HFFc6 (cell line): Measurements from ENCODE around the gene CDH2. TPM values are rescaled to one million over a fixed set of nuclear protein-coding genes. Genes with fewer than 3 reads are reported as not detected.
A peak's percentile ranks its signal among the peaks of the same experiment; 100 is the strongest.

Experiments used
- DNase-seq: peaks from one replicate; pipeline ENCODE4 v3.0.0-alpha.2; 2018
- H3K27ac Mint-ChIP-seq: 2 replicates; pipeline ENCODE4 v1.8.0; 2020; ENCODE audit warnings: mild to moderate bottlenecking, mixed read lengths
- H3K27me3 Mint-ChIP-seq: 2 replicates; pipeline ENCODE4 v1.8.0; 2021; ENCODE audit warnings: mild to moderate bottlenecking, moderate library complexity, mixed read lengths; ENCODE audit not compliant: insufficient read depth
- H3K36me3 Mint-ChIP-seq: 2 replicates; pipeline ENCODE4 v1.8.0; 2021; ENCODE audit warnings: low read depth, mixed read lengths
- H3K4me1 Mint-ChIP-seq: 2 replicates; pipeline ENCODE4 v1.8.0; 2020; ENCODE audit warnings: low read depth, mixed read lengths
- H3K4me3 Mint-ChIP-seq: 2 replicates; pipeline ENCODE4 v1.8.0; 2020; ENCODE audit warnings: mild to moderate bottlenecking, moderate library complexity, mixed read lengths
- H3K9me3 Mint-ChIP-seq: 2 replicates; pipeline ENCODE4 v1.8.0; 2020; ENCODE audit warnings: mild to moderate bottlenecking, mixed read lengths
- total RNA-seq, 6 experiments: library from RNA; stranded (reverse); fragmentation: NEBNext Ultra II Directional; extraction: Animal tissue kit (Norgen Biotek cat#: 25700); gene quantifications; 2 replicates in 1 of 6; 3 replicates in 5 of 6; pipeline ENCODE4 v1.2.3, GENCODE V29; 2021
- TF ChIP-seq, protein P1 (sequence below): fragments of 200-600 bp; sonication (generic); IDR thresholded peaks from 2 replicates; pipeline ENCODE4 v1.5.0; 2021; ENCODE audit warnings: antibody characterized with exemption, mild to moderate bottlenecking

Gene CDH2
- total RNA-seq, 6 experiments from 2014 or later = 194 to 317 (median 206) TPM

DNA sequence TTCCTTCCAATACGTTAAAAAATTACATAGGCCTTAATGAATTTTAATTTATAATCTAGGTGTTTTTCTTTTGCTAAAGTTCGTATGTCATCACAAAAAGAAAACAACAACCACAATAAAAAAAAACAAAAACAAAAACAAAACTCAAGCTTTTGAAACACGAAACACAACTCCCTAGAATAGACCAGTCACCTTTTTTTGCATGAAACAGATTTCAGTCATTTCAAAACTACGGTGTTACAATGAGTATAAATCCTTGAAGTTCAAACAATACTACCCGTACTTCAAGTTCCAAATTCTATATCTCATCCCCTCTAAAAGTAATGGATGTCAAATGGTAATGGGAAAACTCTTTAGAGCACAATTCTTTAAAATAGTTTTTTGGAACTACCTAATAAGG lies 142.4 kb downstream of the CDH2 start:
- Mint-ChIP-seq H3K4me1 (peaks cover 80% of the 10 kb centered on the region), H3K27ac (no peak overlapping the region)

DNA sequence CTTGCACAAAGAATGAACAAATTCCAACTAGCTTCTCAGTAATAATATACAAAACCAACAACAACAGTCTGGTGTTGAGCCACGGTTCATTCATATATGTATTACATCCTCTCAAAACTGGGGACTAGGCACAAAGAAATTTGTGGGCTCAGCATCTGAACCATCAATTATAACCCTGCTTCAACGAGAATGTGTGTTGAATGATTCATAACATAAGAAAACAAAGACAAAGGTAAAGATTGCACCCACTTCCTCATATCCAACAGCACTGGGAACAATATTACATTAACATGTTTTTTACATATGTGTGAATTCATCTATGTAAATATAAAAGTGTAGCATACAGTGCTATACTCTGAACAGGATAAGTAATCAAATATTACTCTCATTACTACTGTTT lies 144.8 kb downstream of the CDH2 start:
- Mint-ChIP-seq H3K4me1 (peaks cover 61% of the 10 kb centered on the region), H3K9me3 (no peaks in the 10 kb centered on the region), H3K36me3 (peaks cover 7% of the 10 kb centered on the region), H3K27ac (peak overlapping the region; percentile 62), H3K27me3 (peaks cover 15% of the 10 kb centered on the region), H3K4me3 (no peak overlapping the region; the same call in 1 of the 2 replicates)
- TF ChIP-seq, protein P1, sequence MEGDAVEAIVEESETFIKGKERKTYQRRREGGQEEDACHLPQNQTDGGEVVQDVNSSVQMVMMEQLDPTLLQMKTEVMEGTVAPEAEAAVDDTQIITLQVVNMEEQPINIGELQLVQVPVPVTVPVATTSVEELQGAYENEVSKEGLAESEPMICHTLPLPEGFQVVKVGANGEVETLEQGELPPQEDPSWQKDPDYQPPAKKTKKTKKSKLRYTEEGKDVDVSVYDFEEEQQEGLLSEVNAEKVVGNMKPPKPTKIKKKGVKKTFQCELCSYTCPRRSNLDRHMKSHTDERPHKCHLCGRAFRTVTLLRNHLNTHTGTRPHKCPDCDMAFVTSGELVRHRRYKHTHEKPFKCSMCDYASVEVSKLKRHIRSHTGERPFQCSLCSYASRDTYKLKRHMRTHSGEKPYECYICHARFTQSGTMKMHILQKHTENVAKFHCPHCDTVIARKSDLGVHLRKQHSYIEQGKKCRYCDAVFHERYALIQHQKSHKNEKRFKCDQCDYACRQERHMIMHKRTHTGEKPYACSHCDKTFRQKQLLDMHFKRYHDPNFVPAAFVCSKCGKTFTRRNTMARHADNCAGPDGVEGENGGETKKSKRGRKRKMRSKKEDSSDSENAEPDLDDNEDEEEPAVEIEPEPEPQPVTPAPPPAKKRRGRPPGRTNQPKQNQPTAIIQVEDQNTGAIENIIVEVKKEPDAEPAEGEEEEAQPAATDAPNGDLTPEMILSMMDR = no peak
- DNase-seq = no peak

More for the DNA sequence above, 142.4 kb downstream of the CDH2 start:
- TF ChIP-seq, protein P1 = no peak
- peaks cover 24% of the 10 kb centered on the region for H3K36me3 Mint-ChIP-seq
- DNase-seq = no peak
- H3K4me3 Mint-ChIP-seq = no peak overlapping the region
- no peaks in the 10 kb centered on the region for H3K9me3 Mint-ChIP-seq
- H3K27me3 Mint-ChIP-seq = peaks cover 15% of the 10 kb centered on the region

DNA sequence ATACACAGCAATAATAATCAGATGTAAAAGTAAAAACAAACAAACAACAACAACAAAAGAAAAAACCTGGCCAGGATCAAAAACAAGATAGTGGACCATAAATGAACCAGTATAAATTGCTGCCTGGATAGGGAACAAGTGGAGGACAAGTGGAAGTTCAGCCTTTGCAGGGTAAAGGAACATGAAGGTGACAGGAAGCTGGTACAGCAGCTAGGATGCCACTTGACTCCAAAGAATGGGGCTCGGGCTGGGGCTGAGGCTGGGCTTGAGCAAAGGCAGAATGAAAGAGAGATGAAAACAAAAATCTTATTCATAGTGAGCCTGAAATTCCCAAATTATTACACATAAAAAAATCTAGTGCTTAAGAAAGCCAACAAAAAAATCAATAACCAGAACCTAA lies 146.5 kb downstream of the CDH2 start:
- Mint-ChIP-seq H3K4me3 (no peak overlapping the region), H3K4me1 (peaks cover 43% of the 10 kb centered on the region), H3K9me3 (no peaks in the 10 kb centered on the region), H3K27me3 (peaks cover 11% of the 10 kb centered on the region), H3K36me3 (peaks cover 18% of the 10 kb centered on the region), H3K27ac (no peak overlapping the region)
- DNase-seq = no peak
- TF ChIP-seq, protein P1 = no peak

DNA sequence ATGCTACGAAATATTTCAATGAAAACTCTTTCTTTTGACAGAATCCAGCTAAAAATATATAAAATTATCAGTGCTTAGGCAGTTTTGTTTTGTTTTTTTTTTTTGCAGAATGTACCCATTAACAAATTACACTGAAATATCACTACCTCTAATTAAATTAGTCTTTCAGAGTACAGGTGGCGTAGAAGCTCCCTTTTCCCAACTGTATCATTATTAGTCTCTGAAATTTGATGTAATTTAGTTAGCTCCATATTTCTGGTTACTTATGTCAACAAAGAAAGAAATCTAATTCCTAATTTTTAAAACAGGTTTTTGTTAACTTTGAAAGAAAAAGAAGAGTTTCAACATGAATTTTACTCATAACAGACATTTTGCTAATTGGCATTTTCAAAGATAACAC lies 149.2 kb downstream of the CDH2 start:
- no peak overlapping the region for H3K27ac Mint-ChIP-seq
- no peak overlapping the region for H3K4me3 Mint-ChIP-seq
- H3K4me1 Mint-ChIP-seq = peaks cover 28% of the 10 kb centered on the region
- no peak for DNase-seq
- TF ChIP-seq, protein P1 = no peak
- H3K27me3 Mint-ChIP-seq = peaks cover 9% of the 10 kb centered on the region
- H3K9me3 Mint-ChIP-seq = no peaks in the 10 kb centered on the region
- H3K36me3 Mint-ChIP-seq = peaks cover 30% of the 10 kb centered on the region

DNA sequence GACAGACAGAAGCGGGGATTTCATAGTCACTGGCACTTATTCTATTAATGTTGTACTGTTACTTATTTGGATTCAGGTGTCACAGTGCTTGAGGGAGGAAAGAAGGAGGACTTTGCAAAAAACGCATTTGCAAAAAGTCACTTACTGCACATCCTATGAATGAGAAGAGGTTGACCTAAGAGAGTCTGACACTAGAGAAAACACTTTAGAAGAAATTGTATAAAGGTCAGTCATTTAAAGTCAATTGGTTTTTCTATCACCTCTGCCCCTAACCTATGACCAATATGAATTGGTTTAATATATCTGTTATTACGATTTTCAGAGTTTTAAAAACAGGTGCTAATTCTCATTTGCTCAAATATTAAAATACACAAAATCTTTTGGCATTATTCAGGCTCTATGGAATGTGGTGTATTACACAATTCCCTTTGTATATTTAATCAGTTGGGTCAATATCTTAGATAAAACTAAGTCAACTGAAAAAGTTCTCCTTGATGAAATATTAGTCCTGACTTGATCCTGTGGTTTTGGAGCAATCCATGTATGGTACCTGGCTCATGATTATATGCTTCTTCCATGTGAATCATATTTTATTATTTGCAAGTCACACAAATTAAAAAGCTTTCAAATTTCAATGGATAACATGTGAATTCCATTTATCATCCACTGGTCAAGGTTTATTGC lies 157.4 kb downstream of the CDH2 start:
- DNase-seq = no peak
- peak overlapping the region; percentile 30; the same call in 1 of the 2 replicates for H3K27ac Mint-ChIP-seq

More for the DNA sequence above, 157.4 kb downstream of the CDH2 start:
- Mint-ChIP-seq H3K27me3 (peaks cover 4% of the 10 kb centered on the region), H3K36me3 (peaks cover 26% of the 10 kb centered on the region), H3K4me3 (no peak overlapping the region), H3K9me3 (peaks cover 7% of the 10 kb centered on the region; the same call in 1 of the 2 replicates), H3K4me1 (peaks cover 72% of the 10 kb centered on the region)
- TF ChIP-seq, protein P1 = no peak
